Lung (tissue), 12 donors: ENCODE results near the gene FCRL6. TPM values are rescaled to one million over a fixed set of nuclear protein-coding genes. Genes with fewer than 3 reads are reported as not detected.
A peak's percentile ranks its signal among the peaks of the same experiment; 100 is the strongest.

Source experiments
- ATAC-seq: fragments of 200-7000 bp; cut with Tn5 transposase; one replicate; pipeline ENCODE4 v1.9.1; 2020; ENCODE audit warnings: moderate number of reproducible peaks; ENCODE audit not compliant: insufficient read depth, low FRiP score
- DNase-seq, 3 donors: peaks; one replicate each; pipeline ENCODE4 v3.0.0-alpha.2; 2013 to 2017
- H3K27ac ChIP-seq, 2 donors: one replicate each; pipeline ENCODE4 v1.5.1; 2013; ENCODE audit warnings: mild to moderate bottlenecking in 2 of 2, moderate library complexity in 2 of 2, control low read depth in 1 of 2, inconsistent platforms in 1 of 2, low read depth in 1 of 2, low read length in 1 of 2
- H3K27me3 ChIP-seq, 3 donors: one replicate each; pipeline ENCODE4 v1.5.1; 2013; ENCODE audit warnings: low read length in 2 of 3; ENCODE audit not compliant: control insufficient read depth in 3 of 3, insufficient read depth in 3 of 3
- H3K36me3 ChIP-seq, 4 donors: one replicate each; pipeline ENCODE4 v1.5.1; 2013; ENCODE audit warnings: low read length in 4 of 4, mild to moderate bottlenecking in 1 of 4, moderate library complexity in 1 of 4; ENCODE audit not compliant: control insufficient read depth in 4 of 4, insufficient read depth in 4 of 4
- H3K4me1 ChIP-seq, 5 donors: one replicate each; pipeline ENCODE4 v1.5.1; 2013; ENCODE audit warnings: low read length in 5 of 5, mild to moderate bottlenecking in 2 of 5, moderate library complexity in 1 of 5; ENCODE audit not compliant: control insufficient read depth in 5 of 5, insufficient read depth in 5 of 5
- H3K4me3 ChIP-seq: one replicate; pipeline ENCODE4 v1.5.1; 2013; ENCODE audit warnings: mild to moderate bottlenecking, control low read depth, moderate library complexity
- H3K9ac ChIP-seq, 2 donors: one replicate each; pipeline ENCODE4 v1.5.1; 2013; ENCODE audit warnings: low read length in 2 of 2, control low read depth in 1 of 2; ENCODE audit not compliant: insufficient read depth in 1 of 2
- H3K9me3 ChIP-seq, 4 donors: one replicate each; pipeline ENCODE4 v1.5.1; 2013; ENCODE audit warnings: low read length in 3 of 4, mild to moderate bottlenecking in 1 of 4, moderate library complexity in 1 of 4; ENCODE audit not compliant: control insufficient read depth in 4 of 4, insufficient read depth in 3 of 4
- CTCF ChIP-seq: IDR thresholded peaks from 2 replicates; pipeline ENCODE4 v1.5.1; 2012; ENCODE audit warnings: mild to moderate bottlenecking; ENCODE audit errors: control extremely low read depth, extremely low read depth
- WGBS, 2 donors: extraction: QIAGEN DNeasy Blood & Tissue Kit; methylation state at CpG; one replicate each; pipeline ENCODE4 v1.1.7; 2013; 5-methylcytosine and 5-hydroxymethylcytosine counted together
- polyA plus RNA-seq, 2 donors: library from polyadenylated mRNA; stranded (reverse); fragments of 200-250 nt; gene quantifications; one replicate each; pipeline ENCODE4 v1.2.1, GENCODE V29; 2013
- total RNA-seq, 2 donors: library from RNA; depleted of rRNA in 1 of 2; stranded (reverse); fragments of >200 nt in 1 of 2; gene quantifications; one replicate each; pipeline ENCODE4 v1.2.1, GENCODE V29; 2014 to 2021
- donor health status: control.
- donor health status: control.
- donor health status: Bipolar disorder and iron deficiency.
- donor health status: healthy.
- donor health status: DM: yes; HTN: yes; CAD: no.

FCRL6 gene
- total and polyA plus RNA-seq, 4 donors, result 0.55 to 0.82 (median 0.71) TPM

DNA sequence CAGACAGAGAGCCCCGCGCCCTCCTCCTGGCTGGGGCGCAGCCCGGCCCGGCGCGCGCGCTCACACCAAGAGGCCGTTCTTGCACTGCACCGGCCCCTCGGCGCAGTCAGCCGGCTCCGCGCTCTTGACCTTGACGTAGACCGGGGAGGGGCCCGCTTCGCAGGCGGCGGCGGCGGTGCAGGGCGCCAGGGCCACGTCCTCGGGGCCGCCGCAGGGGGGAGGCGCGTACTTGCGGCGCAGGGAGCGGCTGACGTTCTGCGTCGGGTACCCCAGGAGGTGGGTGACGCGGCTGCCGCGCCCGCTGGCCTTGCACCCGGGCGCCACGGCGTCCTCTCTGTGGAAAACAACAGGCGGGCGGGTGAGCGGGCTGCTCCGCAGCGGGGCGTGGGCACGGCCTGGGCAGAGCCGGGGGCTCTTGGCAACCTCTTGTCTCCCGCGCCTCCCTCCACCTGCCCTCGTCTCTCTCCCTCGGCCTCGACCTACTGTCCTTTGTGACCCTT is 52.6 kb downstream of the FCRL6 start:
- peak overlapping the region in 1 of 2 donors; percentile 72 for H3K9ac ChIP-seq
- peak overlapping the region; percentile 60 for H3K4me3 ChIP-seq
- ATAC-seq (peak; percentile 97), DNase-seq (peak; percentile 84 to 90 (median 88))
- no peaks in the 10 kb centered on the region for H3K27me3 ChIP-seq
- 0 to 1% methylated on average over 55 to 59 of the region's 59 CpGs for WGBS, 2 donors
- no peaks in the 10 kb centered on the region for H3K9me3 ChIP-seq
- no peak for TF ChIP-seq CTCF
- peaks cover 0 to 10% (median 5%) of the 10 kb centered on the region in 5 donors for H3K4me1 ChIP-seq
- peak overlapping the region; percentile 91 to 96 for H3K27ac ChIP-seq
- no peaks in the 10 kb centered on the region for H3K36me3 ChIP-seq

DNA sequence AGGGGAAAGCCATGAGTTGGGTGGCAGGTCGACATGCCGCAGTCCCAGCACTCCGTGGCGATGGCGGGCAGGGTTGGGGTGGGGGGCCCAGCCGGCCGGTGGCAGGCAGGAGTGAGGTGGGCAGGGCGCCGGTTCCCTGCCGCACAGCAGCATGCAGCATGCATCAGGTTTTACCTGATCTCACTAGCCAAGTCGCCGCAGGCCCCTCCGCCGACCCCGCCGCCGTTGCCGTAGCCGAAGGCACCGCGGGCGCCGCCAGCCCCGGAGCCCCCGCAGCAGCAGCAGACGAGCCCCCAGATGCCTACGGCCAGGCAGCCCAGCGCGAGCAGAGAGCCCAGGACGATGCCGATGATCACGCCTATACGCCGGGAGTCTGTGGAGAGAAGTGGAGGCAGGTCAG is 53.5 kb downstream of the FCRL6 start:
- Histone ChIP-seq H3K36me3 (no peaks in the 10 kb centered on the region), H3K4me1 (peaks cover 0 to 10% (median 5%) of the 10 kb centered on the region in 5 donors), H3K4me3 (no peak overlapping the region), H3K27ac (no peak overlapping the region), H3K27me3 (no peaks in the 10 kb centered on the region), H3K9me3 (no peaks in the 10 kb centered on the region), H3K9ac (no peak overlapping the region)
- no peak for TF ChIP-seq CTCF
- DNase-seq, result no peak
- ATAC-seq, result no peak
- 88 to 89% methylated on average over 31 to 34 of the region's 34 CpGs for WGBS, 2 donors

DNA sequence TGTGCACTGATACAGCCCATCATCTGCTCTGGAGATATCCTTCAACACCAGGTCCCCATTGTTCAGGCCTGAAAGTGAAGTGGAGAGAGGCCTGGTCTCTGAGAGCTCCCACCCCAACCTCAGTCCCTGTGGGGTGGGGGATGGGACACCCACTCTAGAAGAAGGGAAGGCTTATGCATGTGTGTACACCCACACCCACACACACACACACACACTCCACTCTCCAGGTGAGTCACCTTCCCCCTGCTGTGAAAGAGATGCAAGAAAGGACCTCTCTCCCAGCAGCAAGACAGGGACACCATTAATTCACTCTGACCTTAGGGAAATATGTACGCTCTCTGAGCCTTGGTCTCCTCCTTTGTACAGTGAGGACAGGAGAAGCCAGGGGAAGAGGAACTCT is 54.4 kb downstream of the FCRL6 start:
- H3K9ac ChIP-seq, result no peak overlapping the region
- H3K27me3 ChIP-seq, result no peaks in the 10 kb centered on the region
- TF ChIP-seq CTCF, result no peak
- ATAC-seq (no peak), DNase-seq (no peak)
- no peak overlapping the region for H3K4me3 ChIP-seq
- WGBS, 2 donors, result 100% methylated on average over 1 of the region's 1 CpG
- no peak overlapping the region for H3K27ac ChIP-seq
- peaks cover 0 to 10% (median 5%) of the 10 kb centered on the region in 5 donors for H3K4me1 ChIP-seq
- H3K36me3 ChIP-seq, result no peaks in the 10 kb centered on the region
- no peaks in the 10 kb centered on the region for H3K9me3 ChIP-seq

DNA sequence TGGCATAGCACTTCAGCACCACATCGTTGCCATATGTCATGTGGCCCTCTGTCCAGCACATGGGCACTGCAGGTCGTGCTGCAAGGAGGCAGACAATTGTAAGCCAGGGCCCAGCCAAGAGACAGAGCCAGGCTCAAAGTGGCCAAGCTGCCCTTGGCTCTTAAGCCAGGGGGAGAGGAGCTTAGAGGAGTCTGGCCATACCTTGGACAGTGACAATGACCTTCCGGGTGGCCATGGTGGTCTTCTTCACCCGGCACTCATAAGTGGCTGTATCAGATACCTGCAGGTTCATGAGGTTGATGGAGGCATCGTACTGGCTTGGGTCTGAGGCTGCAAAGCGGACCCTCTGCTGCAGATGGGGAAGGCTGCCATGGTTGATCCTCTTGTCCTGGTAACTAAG is 55.7 kb downstream of the FCRL6 start:
- ATAC-seq (no peak), DNase-seq (no peak)
- no peak for TF ChIP-seq CTCF
- Histone ChIP-seq H3K27ac (no peak overlapping the region), H3K4me3 (no peak overlapping the region), H3K36me3 (no peaks in the 10 kb centered on the region), H3K9ac (no peak overlapping the region), H3K4me1 (peaks cover 0 to 10% (median 5%) of the 10 kb centered on the region in 5 donors), H3K9me3 (no peaks in the 10 kb centered on the region), H3K27me3 (no peaks in the 10 kb centered on the region)
- 94 to 95% methylated on average over 6 of the region's 6 CpGs for WGBS, 2 donors
